Left ventricle myocardium inferior (tissue), 1 donor: Measurements from ENCODE around the gene OXSM. TPM values are rescaled to one million over a fixed set of nuclear protein-coding genes. Genes with fewer than 3 reads are reported as not detected.

Source experiments
- DNase-seq: peaks from one replicate; pipeline ENCODE4 v3.0.0-alpha.2; 2020
- H3K27ac ChIP-seq: fragments of 200-600 bp; replicated peaks from 2 replicates; pipeline ENCODE4 v1.8.0; 2021
- H3K27me3 ChIP-seq: fragments of 200-600 bp; 2 replicates; pipeline ENCODE4 v1.8.0; 2021; ENCODE audit warnings: low read depth
- H3K36me3 ChIP-seq: fragments of 200-600 bp; 2 replicates; pipeline ENCODE4 v1.8.0; 2021
- H3K4me1 ChIP-seq: fragments of 200-600 bp; 2 replicates; pipeline ENCODE4 v1.8.0; 2021
- H3K4me3 ChIP-seq: fragments of 200-600 bp; 2 replicates; pipeline ENCODE4 v1.8.0; 2021; ENCODE audit warnings: mild to moderate bottlenecking, moderate library complexity
- H3K9me3 ChIP-seq: fragments of 200-600 bp; replicated peaks from 2 replicates; pipeline ENCODE4 v1.8.0; 2021
- CTCF ChIP-seq: fragments of 200-600 bp; IDR thresholded peaks from 2 replicates; pipeline ENCODE4 v1.8.0; 2021; ENCODE audit warnings: antibody characterized with exemption, mild to moderate bottlenecking, borderline replicate concordance
- intact Hi-C: fragments of 100-400 bp; cut with micrococcal nuclease; formaldehyde crosslinking; loops from one replicate; pipeline ENCODE4 v1.11.0; 2022
- long read RNA-seq: library from polyadenylated mRNA; unstranded; transcript quantifications from one replicate; pipeline ENCODE4 v2.0.0, GENCODE V29; 2021
- total RNA-seq: library from RNA; stranded (reverse); fragmentation: NEBNext Ultra II Directional; extraction: Animal tissue kit (Norgen Biotek cat#: 25700); gene quantifications from one replicate; pipeline ENCODE4 v1.2.1, GENCODE V29; 2021
- donor health status: DM: no; HTN: yes; CAD: no; lungs with severe emphysema.

OXSM gene
- total RNA-seq, result 15.6 TPM
- long read RNA-seq, transcript OXSM-201 (3 exons, 1,519 nt), result major isoform, 13 of 23 reads
- long read RNA-seq, partial matches to known transcripts, result 4 of 23 reads
- long read RNA-seq, other reads (novel, unspliced or antisense), result 6 of 23 reads

- H3K4me3 ChIP-seq, result peak within 1 kb of the TSS; percentile 70
- intact Hi-C loops, result no loop called here
Observed at GRCh38 chr3:25789596-25790556, at the start of gene OXSM. Gene OXSM, plus strand, starts transcription at chr3:25790090. Its CDS starts 931 bp downstream, at chr3:25791021.

GRCh38 chr3:25744470-25744869, 45.4 kb upstream of the OXSM start:
- H3K4me1 ChIP-seq, result no peaks in the 10 kb centered on the region
- intact Hi-C loops, result no loop called here
- no peak overlapping the region for H3K27ac ChIP-seq
- no peaks in the 10 kb centered on the region for H3K9me3 ChIP-seq
- H3K27me3 ChIP-seq, result no peaks in the 10 kb centered on the region
- no peak for TF ChIP-seq CTCF
- no peak for DNase-seq
- H3K4me3 ChIP-seq, result no peak overlapping the region
- H3K36me3 ChIP-seq, result peaks cover 49% of the 10 kb centered on the region

More at GRCh38 chr3:25789596-25790556, at the start of gene OXSM:
- H3K27ac ChIP-seq, result peak within 1 kb of the TSS; percentile 86
- no peaks in the 10 kb centered on the region for H3K27me3 ChIP-seq
- TF ChIP-seq CTCF, result no peak
- peaks cover 11% of the 10 kb centered on the region for H3K36me3 ChIP-seq
- no peaks in the 10 kb centered on the region for H3K9me3 ChIP-seq
- peak; percentile 92 for DNase-seq
- H3K4me1 ChIP-seq, result peaks cover 32% of the 10 kb centered on the region

- DNase-seq, result no peak
- Histone ChIP-seq H3K9me3 (no peaks in the 10 kb centered on the region), H3K36me3 (peaks cover 57% of the 10 kb centered on the region), H3K4me1 (no peaks in the 10 kb centered on the region), H3K4me3 (no peak overlapping the region), H3K27ac (no peak overlapping the region), H3K27me3 (no peaks in the 10 kb centered on the region)
- intact Hi-C loops, result no loop called here
- no peak for TF ChIP-seq CTCF
Observed at GRCh38 chr3:25747033-25747432, 42.9 kb upstream of the OXSM start.

GRCh38 chr3:25748189-25748588, 41.7 kb upstream of the OXSM start:
- Histone ChIP-seq H3K36me3 (peaks cover 53% of the 10 kb centered on the region), H3K9me3 (no peaks in the 10 kb centered on the region), H3K27me3 (no peaks in the 10 kb centered on the region), H3K4me3 (no peak overlapping the region), H3K27ac (no peak overlapping the region), H3K4me1 (no peaks in the 10 kb centered on the region)
- TF ChIP-seq CTCF, result no peak
- intact Hi-C loops, result no loop called here
- DNase-seq, result no peak

GRCh38 chr3:25749031-25749581, 40.8 kb upstream of the OXSM start:
- Histone ChIP-seq H3K9me3 (no peaks in the 10 kb centered on the region), H3K27ac (no peak overlapping the region), H3K4me3 (no peak overlapping the region), H3K4me1 (no peaks in the 10 kb centered on the region), H3K36me3 (peaks cover 52% of the 10 kb centered on the region), H3K27me3 (no peaks in the 10 kb centered on the region)
- DNase-seq, result no peak
- intact Hi-C loops, result no loop called here
- no peak for TF ChIP-seq CTCF
